OCI-LY3 (cell line): ENCODE results near the gene GPR183.

ENCODE experiments used
- H2AFZ ChIP-seq: fragments of 200-600, 300-600 bp; shearing (Covaris generic); 2 replicates; pipeline ENCODE4 v1.6.0; 2014; ENCODE audit warnings: antibody characterized with exemption, low read depth, low read length
- H3K27ac ChIP-seq: fragments of 200-600, 300-600 bp; sonication (generic); 2 replicates; pipeline ENCODE4 v1.5.1; 2014; ENCODE audit warnings: mild to moderate bottlenecking, low read length, moderate library complexity, mixed read lengths
- H3K27me3 ChIP-seq: fragments of 200-600, 300-600 bp; sonication (generic); 2 replicates; pipeline ENCODE4 v1.6.1; 2014; ENCODE audit warnings: low read depth, low read length, mixed read lengths
- H3K36me3 ChIP-seq: fragments of 200-600, 300-600 bp; sonication (generic); replicated peaks from 2 replicates; pipeline ENCODE3; 2014; ENCODE audit warnings: low read depth, low read length, mixed read lengths
- H3K4me1 ChIP-seq: fragments of 300-600, 200-600 bp; sonication (generic); 2 replicates; pipeline ENCODE4 v1.6.1; 2014; ENCODE audit warnings: low read length, mixed read lengths
- H3K4me2 ChIP-seq: fragments of 200-600, 300-600 bp; sonication (generic); 2 replicates; pipeline ENCODE4 v1.6.1; 2014; ENCODE audit warnings: low read length, mixed read lengths
- H3K4me3 ChIP-seq: fragments of 300-600, 200-600 bp; sonication (generic); 2 replicates; pipeline ENCODE4 v1.5.1; 2014; ENCODE audit warnings: antibody characterized with exemption, mild to moderate bottlenecking, low read length, moderate library complexity
- H3K79me2 ChIP-seq: fragments of 300-600, 200-600 bp; shearing (Covaris generic); 2 replicates; pipeline ENCODE4 v1.6.1; 2014; ENCODE audit warnings: mild to moderate bottlenecking, low read length, mixed read lengths
- H3K9ac ChIP-seq: fragments of 300-600, 200-600 bp; shearing (Covaris generic); 2 replicates; pipeline ENCODE4 v1.6.0; 2014; ENCODE audit warnings: mild to moderate bottlenecking, low read length, moderate library complexity
- H3K9me3 ChIP-seq: fragments of 200-600, 300-600 bp; shearing (Covaris generic); 2 replicates; pipeline ENCODE4 v1.6.1; 2014; ENCODE audit warnings: low read length, mixed read lengths; ENCODE audit not compliant: insufficient read depth
- H4K20me1 ChIP-seq: fragments of 200-600, 300-600 bp; sonication (generic); 2 replicates; pipeline ENCODE4 v1.6.1; 2016; ENCODE audit warnings: low read length, mixed read lengths; ENCODE audit not compliant: insufficient read depth
- EZH2phosphoT487 ChIP-seq: fragments of 200-600 bp; shearing (Covaris generic); IDR thresholded peaks from 2 replicates; pipeline ENCODE4 v1.6.1; 2018; ENCODE audit warnings: antibody characterized with exemption, mixed run types, low read depth
- TF ChIP-seq, protein P1 (sequence below): fragments of 200-600, 300-600 bp; sonication (generic); IDR thresholded peaks from 2 replicates; pipeline ENCODE4 v1.5.1; 2014; ENCODE audit warnings: antibody characterized with exemption, low read length, low read depth

Gene GPR183

DNA sequence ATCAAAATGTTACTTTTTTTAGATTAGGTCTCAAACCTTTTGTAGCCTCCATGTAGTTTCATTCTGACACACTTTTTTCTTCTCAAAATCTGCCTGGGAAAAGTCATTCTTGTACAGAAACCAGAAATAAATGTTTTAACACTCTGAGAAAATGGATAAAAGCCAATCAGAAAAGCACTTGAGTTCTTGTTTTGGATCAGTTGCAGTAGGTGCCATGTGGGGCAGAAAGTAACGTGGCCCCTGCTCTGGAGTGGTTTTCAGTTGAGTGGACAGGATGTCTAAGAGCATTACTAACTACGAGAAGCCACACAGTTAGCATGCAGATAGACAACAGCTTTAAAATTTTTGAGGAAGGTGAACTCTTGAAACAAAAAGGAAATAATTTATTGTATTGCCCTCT, 19.1 kb downstream of the GPR183 start:
- Histone ChIP-seq H3K9ac (no peak overlapping the region), H3K4me2 (peak overlapping the region; percentile 58), H3K27me3 (no peaks in the 10 kb centered on the region), H3K27ac (peak overlapping the region; percentile 57), H4K20me1 (peaks cover 36% of the 10 kb centered on the region; the same call in 1 of the 2 replicates), H3K4me1 (peaks cover 51% of the 10 kb centered on the region), H3K36me3 (peaks cover 17% of the 10 kb centered on the region), H3K79me2 (peaks cover 23% of the 10 kb centered on the region; the same call in 1 of the 2 replicates), H2AFZ (no peak overlapping the region), H3K4me3 (peak overlapping the region; percentile 10; the same call in 1 of the 2 replicates), H3K9me3 (no peaks in the 10 kb centered on the region)
- TF ChIP-seq EZH2phosphoT487, result peak; percentile 86
- TF ChIP-seq, protein P1, sequence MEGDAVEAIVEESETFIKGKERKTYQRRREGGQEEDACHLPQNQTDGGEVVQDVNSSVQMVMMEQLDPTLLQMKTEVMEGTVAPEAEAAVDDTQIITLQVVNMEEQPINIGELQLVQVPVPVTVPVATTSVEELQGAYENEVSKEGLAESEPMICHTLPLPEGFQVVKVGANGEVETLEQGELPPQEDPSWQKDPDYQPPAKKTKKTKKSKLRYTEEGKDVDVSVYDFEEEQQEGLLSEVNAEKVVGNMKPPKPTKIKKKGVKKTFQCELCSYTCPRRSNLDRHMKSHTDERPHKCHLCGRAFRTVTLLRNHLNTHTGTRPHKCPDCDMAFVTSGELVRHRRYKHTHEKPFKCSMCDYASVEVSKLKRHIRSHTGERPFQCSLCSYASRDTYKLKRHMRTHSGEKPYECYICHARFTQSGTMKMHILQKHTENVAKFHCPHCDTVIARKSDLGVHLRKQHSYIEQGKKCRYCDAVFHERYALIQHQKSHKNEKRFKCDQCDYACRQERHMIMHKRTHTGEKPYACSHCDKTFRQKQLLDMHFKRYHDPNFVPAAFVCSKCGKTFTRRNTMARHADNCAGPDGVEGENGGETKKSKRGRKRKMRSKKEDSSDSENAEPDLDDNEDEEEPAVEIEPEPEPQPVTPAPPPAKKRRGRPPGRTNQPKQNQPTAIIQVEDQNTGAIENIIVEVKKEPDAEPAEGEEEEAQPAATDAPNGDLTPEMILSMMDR, result no peak

DNA sequence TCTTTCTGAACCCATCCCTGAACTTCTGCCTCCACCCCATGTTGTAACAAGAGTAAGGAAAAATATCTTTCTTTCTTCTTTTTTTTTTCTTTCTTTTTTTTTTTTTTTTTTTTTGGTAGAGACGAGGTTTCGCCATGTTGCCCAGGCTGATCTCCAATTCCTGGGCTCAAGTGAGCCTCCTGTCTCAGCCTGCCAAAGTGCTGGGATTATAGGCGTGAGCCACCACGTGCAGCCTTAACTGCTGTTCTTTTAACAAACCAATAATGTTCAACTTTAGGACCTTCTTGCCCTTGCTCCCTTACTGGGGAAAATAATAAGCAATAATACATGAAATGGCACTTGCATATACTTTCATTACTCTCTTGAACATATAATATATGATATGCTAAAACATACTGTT, 19.6 kb downstream of the GPR183 start:
- Histone ChIP-seq H3K36me3 (peaks cover 11% of the 10 kb centered on the region), H3K27ac (peak overlapping the region; percentile 57), H3K27me3 (no peaks in the 10 kb centered on the region), H3K9me3 (no peaks in the 10 kb centered on the region), H2AFZ (no peak overlapping the region), H3K9ac (no peak overlapping the region; the same call in 1 of the 2 replicates), H3K4me1 (peaks cover 56% of the 10 kb centered on the region), H3K79me2 (peaks cover 19% of the 10 kb centered on the region; the same call in 1 of the 2 replicates), H3K4me2 (peak overlapping the region; percentile 58), H3K4me3 (peak overlapping the region; percentile 3; the same call in 1 of the 2 replicates), H4K20me1 (peaks cover 30% of the 10 kb centered on the region; the same call in 1 of the 2 replicates)
- no peak for TF ChIP-seq EZH2phosphoT487
- TF ChIP-seq, protein P1, result no peak

DNA sequence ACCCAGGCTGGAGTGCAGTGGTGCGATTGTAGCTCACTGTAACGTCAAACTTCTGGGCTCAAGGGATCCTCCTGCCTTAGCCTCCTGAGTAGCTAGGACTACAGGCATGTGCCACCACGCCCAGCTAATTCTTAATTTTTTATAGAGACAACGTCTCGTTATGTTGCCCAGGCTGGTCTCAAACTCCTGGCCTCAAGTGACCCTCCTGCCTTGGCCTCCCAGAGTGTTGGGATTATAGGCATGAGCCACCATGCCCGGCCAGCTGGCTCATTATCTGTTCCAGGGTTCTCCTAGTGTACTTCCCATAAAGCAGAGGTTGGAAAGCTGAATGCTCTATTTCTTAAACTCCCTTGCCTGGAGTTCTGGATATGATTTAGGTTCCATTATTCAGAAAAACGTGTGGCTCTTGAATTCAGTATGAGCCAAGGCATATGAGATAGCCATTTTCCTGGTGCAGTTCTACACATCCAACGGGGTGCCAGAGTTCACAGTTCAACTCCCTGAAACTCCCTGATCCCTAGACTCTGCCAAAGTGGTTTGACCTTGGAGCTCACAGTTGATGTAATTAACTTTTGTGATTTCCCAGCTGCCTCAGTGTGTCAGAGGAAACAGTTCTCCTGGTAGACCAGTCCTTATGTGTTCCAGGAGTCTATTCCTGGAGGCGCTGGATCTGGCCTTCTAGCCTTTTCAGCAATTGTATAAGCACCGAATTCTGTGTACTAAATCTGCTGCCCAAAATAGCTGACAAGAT, 21.6 kb downstream of the GPR183 start:
- H3K36me3 ChIP-seq, result peaks cover 4% of the 10 kb centered on the region
- H3K4me1 ChIP-seq, result peaks cover 68% of the 10 kb centered on the region
- H4K20me1 ChIP-seq, result peaks cover 22% of the 10 kb centered on the region
- no peak overlapping the region for H3K4me2 ChIP-seq
- no peaks in the 10 kb centered on the region for H3K9me3 ChIP-seq
- H3K9ac ChIP-seq, result no peak overlapping the region
- 0 out of 2 replicates have a peak, but pooled peaks cover 15% of the 10 kb centered on the region for H3K79me2 ChIP-seq
- H3K27ac ChIP-seq, result no peak overlapping the region
- TF ChIP-seq, protein P1, result no peak
- no peak for TF ChIP-seq EZH2phosphoT487
- H2AFZ ChIP-seq, result no peak overlapping the region
- H3K27me3 ChIP-seq, result no peaks in the 10 kb centered on the region
- no peak overlapping the region for H3K4me3 ChIP-seq

DNA sequence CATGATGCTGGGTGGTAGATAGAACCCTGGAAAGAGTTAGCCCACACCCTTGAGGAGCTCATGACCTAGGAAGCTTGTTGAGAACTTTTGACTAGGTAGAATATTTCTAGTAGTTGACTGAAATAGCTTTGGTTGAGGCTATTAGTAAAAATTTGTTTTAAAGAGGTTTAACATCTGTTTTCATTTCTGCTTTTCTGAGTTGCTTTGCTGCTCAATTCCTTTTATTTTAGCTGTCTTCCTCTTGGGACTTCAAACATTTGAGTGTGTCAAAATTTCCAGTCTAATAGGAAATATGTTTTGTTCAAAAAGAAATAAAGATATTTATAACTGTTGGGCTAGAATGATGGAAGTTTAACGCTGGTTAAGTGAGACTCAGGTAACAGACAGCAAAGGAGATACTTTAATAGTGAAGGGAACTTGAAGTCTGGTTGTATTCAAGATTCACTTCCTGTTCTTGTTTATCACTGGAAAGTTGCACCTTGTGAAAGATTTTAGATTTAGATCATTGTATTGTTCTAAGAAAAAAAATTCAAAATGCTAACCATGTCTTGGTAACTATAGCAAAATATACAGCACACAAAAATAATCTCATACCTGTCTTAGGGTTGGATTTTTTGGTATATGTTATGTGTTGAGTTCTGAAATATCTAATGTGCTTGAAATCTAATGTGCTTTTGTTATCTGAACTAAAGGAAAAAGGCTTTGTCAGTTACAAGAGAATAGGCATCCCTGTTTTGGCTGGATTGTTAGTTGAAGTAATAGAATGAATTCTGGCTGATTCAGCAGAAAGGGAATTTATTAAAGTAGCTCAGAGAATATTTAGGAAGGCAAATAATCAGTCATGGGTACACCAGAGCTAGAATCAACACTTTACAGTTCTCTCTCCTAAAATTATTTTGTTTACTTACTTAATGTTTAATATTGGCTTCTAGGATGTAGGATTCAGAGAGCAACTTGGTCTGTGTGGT, 24.7 kb downstream of the GPR183 start:
- Histone ChIP-seq H3K9me3 (no peaks in the 10 kb centered on the region), H3K4me3 (peak overlapping the region; percentile 44), H3K79me2 (no peaks in the 10 kb centered on the region), H3K27me3 (peaks cover 16% of the 10 kb centered on the region), H3K4me1 (peaks cover 50% of the 10 kb centered on the region), H3K36me3 (peaks cover 14% of the 10 kb centered on the region), H2AFZ (no peak overlapping the region), H3K9ac (peak overlapping the region; percentile 17; the same call in 1 of the 2 replicates), H3K4me2 (peak overlapping the region; percentile 70), H3K27ac (peak overlapping the region; percentile 83), H4K20me1 (peaks cover 5% of the 10 kb centered on the region)
- TF ChIP-seq, protein P1, result no peak
- peak; percentile 76 for TF ChIP-seq EZH2phosphoT487
